ENCODE results near the gene B4GALT5. TPM values are rescaled to one million over a fixed set of nuclear protein-coding genes. Genes with fewer than 3 reads are reported as not detected.

B4GALT5 gene
- total RNA-seq, 1 donor from 2014 or later: 46.1 TPM

- peaks cover 41% of the 10 kb centered on the region for H3K4me1 ChIP-seq
- TF ChIP-seq CTCF (IDR thresholded peaks at IDR 0.05): no peak
- no peaks in the 10 kb centered on the region for H3K9me3 ChIP-seq
- ATAC-seq (peak; percentile 82), DNase-seq (no peak)
- H3K36me3 ChIP-seq: peaks cover 47% of the 10 kb centered on the region
- peak overlapping the region; percentile 6 for H3K27ac ChIP-seq
- no peak overlapping the region for H3K4me3 ChIP-seq
- intact Hi-C loops (cut with DNase I): no loop called here
- no peaks in the 10 kb centered on the region for H3K27me3 ChIP-seq
Observed at GRCh38 chr20:49656304-49656703, 57.4 kb downstream of the B4GALT5 start.

GRCh38 chr20:49653925-49654434 lies 59.7 kb downstream of the B4GALT5 start:
- H3K4me3 ChIP-seq: no peak overlapping the region
- H3K36me3 ChIP-seq: peaks cover 60% of the 10 kb centered on the region
- H3K27ac ChIP-seq: no peak overlapping the region
- DNase-seq (no peak), ATAC-seq (no peak)
- intact Hi-C loops (cut with DNase I): no loop called here
- H3K27me3 ChIP-seq: no peaks in the 10 kb centered on the region
- peaks cover 26% of the 10 kb centered on the region for H3K4me1 ChIP-seq
- TF ChIP-seq CTCF (IDR thresholded peaks at IDR 0.05): no peak
- no peaks in the 10 kb centered on the region for H3K9me3 ChIP-seq

GRCh38 chr20:49649672-49650071 lies 64.0 kb downstream of the B4GALT5 start:
- ATAC-seq: no peak
- H3K27me3 ChIP-seq: no peaks in the 10 kb centered on the region
- no peaks in the 10 kb centered on the region for H3K4me1 ChIP-seq
- intact Hi-C loops (cut with DNase I): no loop called here
- no peak overlapping the region for H3K4me3 ChIP-seq
- DNase-seq: no peak
- no peaks in the 10 kb centered on the region for H3K9me3 ChIP-seq
- peaks cover 86% of the 10 kb centered on the region for H3K36me3 ChIP-seq
- no peak overlapping the region for H3K27ac ChIP-seq
- TF ChIP-seq CTCF (IDR thresholded peaks at IDR 0.05): no peak

- Histone ChIP-seq H3K4me3 (no peak overlapping the region), H3K27ac (no peak overlapping the region), H3K27me3 (no peaks in the 10 kb centered on the region), H3K4me1 (no peaks in the 10 kb centered on the region), H3K36me3 (peaks cover 85% of the 10 kb centered on the region), H3K9me3 (no peaks in the 10 kb centered on the region)
- intact Hi-C loops (cut with DNase I): no loop called here
- DNase-seq (no peak), ATAC-seq (no peak)
- no peak for TF ChIP-seq CTCF (IDR thresholded peaks at IDR 0.05)
Observed at GRCh38 chr20:49647550-49647949, 66.1 kb downstream of the B4GALT5 start.

- intact Hi-C loops (cut with DNase I): no loop called here
- ATAC-seq: no peak
Observed at GRCh38 chr20:49646528-49646927, 67.2 kb downstream of the B4GALT5 start.

More at GRCh38 chr20:49646528-49646927, 67.2 kb downstream of the B4GALT5 start:
- no peak for TF ChIP-seq CTCF (IDR thresholded peaks at IDR 0.05)
- H3K36me3 ChIP-seq: peaks cover 85% of the 10 kb centered on the region
- no peaks in the 10 kb centered on the region for H3K9me3 ChIP-seq
- no peak overlapping the region for H3K27ac ChIP-seq
- no peak for DNase-seq
- no peaks in the 10 kb centered on the region for H3K27me3 ChIP-seq
- peaks cover 9% of the 10 kb centered on the region for H3K4me1 ChIP-seq
- H3K4me3 ChIP-seq: no peak overlapping the region
